HG02588 (cell line): ENCODE data around the gene SLC25A17.
"Not testable (repeated sequence)": the region's sequence is repeated elsewhere in the genome, so short reads cannot be mapped to it uniquely, and the experiment has no call there.

Source experiments
- ATAC-seq: cut with Tn5 transposase; IDR thresholded peaks from one replicate; pipeline ENCODE4 v1.9.1; 2021; ENCODE audit warnings: mild to moderate bottlenecking, moderate library complexity; ENCODE audit not compliant: unreplicated experiment

Gene SLC25A17

GRCh38 chr22:40818747-40819598 is at the start of gene SLC25A17:
Gene SLC25A17 (minus strand): TSS chr22:40819346. CDS start chr22:40819248, 98 bp downstream.
- peak; percentile 80 for ATAC-seq

GRCh38 chr22:40868379-40868778 is 49.2 kb upstream of the SLC25A17 start:
- ATAC-seq = not testable (repeated sequence)

- no peak for ATAC-seq
Measured at GRCh38 chr22:40867109-40867508, 48.0 kb upstream of the SLC25A17 start.

- ATAC-seq = no peak
Measured at GRCh38 chr22:40862537-40862936, 43.4 kb upstream of the SLC25A17 start.

- ATAC-seq = no peak
Measured at GRCh38 chr22:40862013-40862412, 42.9 kb upstream of the SLC25A17 start, which contains the start of gene DNAJB7. Gene DNAJB7 (minus strand): TSS chr22:40862113. CDS start chr22:40861994, 119 bp downstream.

GRCh38 chr22:40857309-40857855 is 38.2 kb upstream of the SLC25A17 start:
- no peak for ATAC-seq

GRCh38 chr22:40856513-40857308 is 37.6 kb upstream of the SLC25A17 start, which contains the start of the genes ST13 and XPNPEP3:
Gene ST13 (minus strand): TSS chr22:40856639. CDS start chr22:40856540, 99 bp downstream.
Gene XPNPEP3 (plus strand): TSS chr22:40857148. CDS start chr22:40857182, 34 bp downstream.
- ATAC-seq = peak; percentile 88

- peak; percentile 27 for ATAC-seq
Measured at GRCh38 chr22:40855979-40856512, 36.9 kb upstream of the SLC25A17 start.

GRCh38 chr22:40855071-40855978 is 36.2 kb upstream of the SLC25A17 start:
- no peak for ATAC-seq

GRCh38 chr22:40853961-40854360 is 34.8 kb upstream of the SLC25A17 start:
- ATAC-seq = no peak

- no peak for ATAC-seq
Measured at GRCh38 chr22:40853333-40853732, 34.2 kb upstream of the SLC25A17 start.

GRCh38 chr22:40845816-40846215 is 26.7 kb upstream of the SLC25A17 start:
- ATAC-seq = not testable (repeated sequence)

GRCh38 chr22:40844951-40845350 is 25.8 kb upstream of the SLC25A17 start:
- ATAC-seq = no peak

GRCh38 chr22:40838486-40838885 is 19.3 kb upstream of the SLC25A17 start:
- no peak for ATAC-seq

- ATAC-seq = no peak
Measured at GRCh38 chr22:40834619-40835018, 15.5 kb upstream of the SLC25A17 start.

- no peak for ATAC-seq
Measured at GRCh38 chr22:40829131-40829530, 10.0 kb upstream of the SLC25A17 start.

- ATAC-seq = no peak
Measured at GRCh38 chr22:40826984-40827741, 8.0 kb upstream of the SLC25A17 start.

- not testable (repeated sequence) for ATAC-seq
Measured at GRCh38 chr22:40826292-40826691, 7.1 kb upstream of the SLC25A17 start.

- no peak for ATAC-seq
Measured at GRCh38 chr22:40823426-40823825, 4.3 kb upstream of the SLC25A17 start.
